Measurements from ENCODE around the gene ZNF791.
"Not testable (repeated sequence)": the region's sequence is repeated elsewhere in the genome, so short reads cannot be mapped to it uniquely, and the experiment has no call there.

The ZNF791 gene

GRCh38 chr19:12642506-12642905 lies 31.8 kb downstream of the ZNF791 start:
- ATAC-seq (ENCODE audit: low read depth): no peak
- H3K4me1 ChIP-seq (ENCODE audit: insufficient read depth, poor library complexity, severe bottlenecking): no peaks in the 10 kb centered on the region
- no peak overlapping the region for H3K4me3 ChIP-seq (ENCODE audit: severe bottlenecking)
- no peaks in the 10 kb centered on the region for H3K36me3 ChIP-seq (ENCODE audit: low read depth)
- no peaks in the 10 kb centered on the region for H3K9me3 ChIP-seq (ENCODE audit: severe bottlenecking)
- no peak for TF ChIP-seq CTCF (IDR thresholded peaks at IDR 0.05; ENCODE audit: poor library complexity, severe bottlenecking)
- H3K27me3 ChIP-seq (ENCODE audit: insufficient read depth, poor library complexity, severe bottlenecking): no peaks in the 10 kb centered on the region
- DNase-seq (ENCODE audit: low spot score): no peak
- H3K27ac ChIP-seq (ENCODE audit: poor library complexity, severe bottlenecking): no peak overlapping the region

GRCh38 chr19:12643716-12644115 lies 33.0 kb downstream of the ZNF791 start:
- H3K4me3 ChIP-seq (ENCODE audit: severe bottlenecking); H3K27ac ChIP-seq (ENCODE audit: poor library complexity, severe bottlenecking); H3K4me1 ChIP-seq (ENCODE audit: insufficient read depth, poor library complexity, severe bottlenecking); H3K27me3 ChIP-seq (ENCODE audit: insufficient read depth, poor library complexity, severe bottlenecking); H3K9me3 ChIP-seq (ENCODE audit: severe bottlenecking); H3K36me3 ChIP-seq (ENCODE audit: low read depth); DNase-seq (ENCODE audit: low spot score); ATAC-seq (ENCODE audit: low read depth): not testable (repeated sequence)

GRCh38 chr19:12646551-12646950 lies 35.8 kb downstream of the ZNF791 start:
- H3K9me3 ChIP-seq (ENCODE audit: severe bottlenecking): no peaks in the 10 kb centered on the region
- TF ChIP-seq CTCF (IDR thresholded peaks at IDR 0.05; ENCODE audit: poor library complexity, severe bottlenecking): no peak
- no peaks in the 10 kb centered on the region for H3K36me3 ChIP-seq (ENCODE audit: low read depth)
- no peak for DNase-seq (ENCODE audit: low spot score)
- H3K4me3 ChIP-seq (ENCODE audit: severe bottlenecking): no peak overlapping the region
- no peak overlapping the region for H3K27ac ChIP-seq (ENCODE audit: poor library complexity, severe bottlenecking)
- no peaks in the 10 kb centered on the region for H3K4me1 ChIP-seq (ENCODE audit: insufficient read depth, poor library complexity, severe bottlenecking)
- H3K27me3 ChIP-seq (ENCODE audit: insufficient read depth, poor library complexity, severe bottlenecking): no peaks in the 10 kb centered on the region
- no peak for ATAC-seq (ENCODE audit: low read depth)

GRCh38 chr19:12647047-12647446 lies 36.3 kb downstream of the ZNF791 start:
- H3K4me1 ChIP-seq (ENCODE audit: insufficient read depth, poor library complexity, severe bottlenecking): no peaks in the 10 kb centered on the region
- no peak for ATAC-seq (ENCODE audit: low read depth)

GRCh38 chr19:12647490-12648071 lies 36.9 kb downstream of the ZNF791 start:
- Histone ChIP-seq H3K4me1 (ENCODE audit: insufficient read depth, poor library complexity, severe bottlenecking) (no peaks in the 10 kb centered on the region), H3K27me3 (ENCODE audit: insufficient read depth, poor library complexity, severe bottlenecking) (no peaks in the 10 kb centered on the region), H3K36me3 (ENCODE audit: low read depth) (no peaks in the 10 kb centered on the region), H3K27ac (ENCODE audit: poor library complexity, severe bottlenecking) (no peak overlapping the region), H3K9me3 (ENCODE audit: severe bottlenecking) (no peaks in the 10 kb centered on the region), H3K4me3 (ENCODE audit: severe bottlenecking) (peak overlapping the region; percentile 35)
- no peak for TF ChIP-seq CTCF (IDR thresholded peaks at IDR 0.05; ENCODE audit: poor library complexity, severe bottlenecking)
- ATAC-seq (ENCODE audit: low read depth): peak; percentile 79
- DNase-seq (ENCODE audit: low spot score): no peak

More at GRCh38 chr19:12647047-12647446, 36.3 kb downstream of the ZNF791 start:
- Histone ChIP-seq H3K9me3 (ENCODE audit: severe bottlenecking) (no peaks in the 10 kb centered on the region), H3K4me3 (ENCODE audit: severe bottlenecking) (no peak overlapping the region), H3K27me3 (ENCODE audit: insufficient read depth, poor library complexity, severe bottlenecking) (no peaks in the 10 kb centered on the region), H3K36me3 (ENCODE audit: low read depth) (no peaks in the 10 kb centered on the region), H3K27ac (ENCODE audit: poor library complexity, severe bottlenecking) (no peak overlapping the region)
- no peak for TF ChIP-seq CTCF (IDR thresholded peaks at IDR 0.05; ENCODE audit: poor library complexity, severe bottlenecking)
- DNase-seq (ENCODE audit: low spot score): no peak

Data from RWPE2 (cell line).